IMR-90 (cell line): ENCODE measurements around the gene OR51F2. TPM values are rescaled to one million over a fixed set of nuclear protein-coding genes. Genes with fewer than 3 reads are reported as not detected.

Experiments
- ATAC-seq: fragments of 200-7000 bp; cut with Tn5 transposase; 2 replicates; pipeline ENCODE4 v1.9.1; 2020; ENCODE audit warnings: low read depth, mild to moderate bottlenecking, moderate library complexity
- BruUV-seq: library from RNA; stranded (reverse); fragments of 400-500 nt; replicated peaks from 2 replicates; lab custom pipeline; 2021; lab: Mats Ljungman, UMichigan
- CTCF ChIA-PET: fragments of 300-600 bp; formaldehyde crosslinking; extraction: SDS; loops from one replicate; lab custom pipeline; 2021; ENCODE audit warnings: antibody characterized with exemption; lab: Yijun Ruan, JAX
- POLR2A ChIA-PET: fragments of 300-600 bp; sonication (Branson Sonifier 250); formaldehyde crosslinking; loops from one replicate; lab custom pipeline; 2022; ENCODE audit warnings: antibody characterized with exemption; ENCODE audit not compliant: unreplicated experiment; lab: Charles Lee
- DNase-seq: peaks from one replicate; pipeline ENCODE4 v3.0.0; 2013
- H2AFZ ChIP-seq: replicated peaks from 2 replicates; pipeline ENCODE3; 2013; ENCODE audit warnings: low read length, mild to moderate bottlenecking; ENCODE audit not compliant: poor library complexity
- H2AK5ac ChIP-seq: 2 replicates; pipeline ENCODE4 v1.6.1; 2013; ENCODE audit warnings: low read depth, low read length, inconsistent platforms
- H2AK9ac ChIP-seq: replicated peaks from 2 replicates; pipeline ENCODE3; 2013; ENCODE audit warnings: mild to moderate bottlenecking, low read depth, low read length, moderate library complexity; ENCODE audit not compliant: poor library complexity
- H2BK120ac ChIP-seq: 2 replicates; pipeline ENCODE4 v1.6.1; 2013; ENCODE audit warnings: low read depth, low read length, inconsistent platforms
- H2BK15ac ChIP-seq: 3 replicates; pipeline ENCODE4 v1.6.1; 2013; ENCODE audit warnings: low read depth, low read length, inconsistent platforms
- H2BK20ac ChIP-seq: 2 replicates; pipeline ENCODE4 v1.6.1; 2013; ENCODE audit warnings: low read depth, mild to moderate bottlenecking, inconsistent platforms, low read length, moderate library complexity
- H2BK5ac ChIP-seq: 2 replicates; pipeline ENCODE4 v1.6.1; 2013; ENCODE audit warnings: mild to moderate bottlenecking, low read depth, low read length, inconsistent platforms; ENCODE audit not compliant: poor library complexity, severe bottlenecking
- H3K14ac ChIP-seq: replicated peaks from 2 replicates; pipeline ENCODE4 v1.6.1; 2013; ENCODE audit warnings: low read depth, low read length, inconsistent platforms
- H3K18ac ChIP-seq: 2 replicates; pipeline ENCODE4 v1.6.1; 2013; ENCODE audit warnings: low read depth, low read length, control low read depth
- H3K23ac ChIP-seq: 2 replicates; pipeline ENCODE4 v1.6.1; 2013; ENCODE audit warnings: low read depth, low read length, inconsistent platforms
- H3K27ac ChIP-seq: 2 replicates; pipeline ENCODE4 v1.5.1; 2013; ENCODE audit warnings: mild to moderate bottlenecking, control low read depth, low read length; ENCODE audit not compliant: insufficient read depth
- H3K27me3 ChIP-seq: 2 replicates; pipeline ENCODE4 v1.6.1; 2013; ENCODE audit warnings: low read length; ENCODE audit not compliant: control insufficient read depth, insufficient read depth
- H3K36me3 ChIP-seq: 2 replicates; pipeline ENCODE4 v1.6.1; 2013; ENCODE audit warnings: low read length, mixed read lengths; ENCODE audit not compliant: control insufficient read depth, insufficient read depth
- H3K4ac ChIP-seq: 2 replicates; pipeline ENCODE4 v1.6.1; 2013; ENCODE audit warnings: low read depth, low read length, inconsistent platforms
- H3K4me1 ChIP-seq: 2 replicates; pipeline ENCODE4 v1.6.1; 2013; ENCODE audit warnings: low read length, mixed read lengths; ENCODE audit not compliant: control insufficient read depth, insufficient read depth
- H3K4me2 ChIP-seq: 2 replicates; pipeline ENCODE4 v1.6.1; 2013; ENCODE audit warnings: low read depth, mild to moderate bottlenecking, control low read depth, low read length, moderate library complexity
- H3K4me3 ChIP-seq: 2 replicates; pipeline ENCODE4 v1.5.1; 2013; ENCODE audit warnings: low read depth, mild to moderate bottlenecking, control low read depth, low read length, moderate library complexity; ENCODE audit not compliant: insufficient read depth
- H3K56ac ChIP-seq: 2 replicates; pipeline ENCODE4 v1.6.1; 2013; ENCODE audit warnings: low read length, inconsistent platforms; ENCODE audit not compliant: insufficient read depth; ENCODE audit errors: extremely low read depth
- H3K79me1 ChIP-seq, 2 experiments: 2 replicates each; pipeline ENCODE4 v1.6.1; 2013; ENCODE audit warnings: low read length in 2 of 2, inconsistent platforms in 1 of 2, low read depth in 1 of 2
- H3K9ac ChIP-seq: 2 replicates; pipeline ENCODE4 v1.6.1; 2013; ENCODE audit warnings: low read depth, low read length, control low read depth
- H3K9me1 ChIP-seq: 2 replicates; pipeline ENCODE4 v1.6.1; 2013; ENCODE audit warnings: low read length, inconsistent platforms; ENCODE audit not compliant: insufficient read depth
- H3K9me3 ChIP-seq: 2 replicates; pipeline ENCODE4 v1.6.1; 2013; ENCODE audit warnings: low read length; ENCODE audit not compliant: control insufficient read depth, insufficient read depth
- H4K20me1 ChIP-seq: 2 replicates; pipeline ENCODE4 v1.6.1; 2013; ENCODE audit warnings: low read length, inconsistent platforms; ENCODE audit not compliant: insufficient read depth
- H4K5ac ChIP-seq: 2 replicates; pipeline ENCODE4 v1.6.1; 2013; ENCODE audit warnings: mild to moderate bottlenecking, low read depth, low read length, control low read depth
- H4K8ac ChIP-seq, 2 experiments: 2 replicates each; pipeline ENCODE4 v1.6.1; 2013; ENCODE audit warnings: low read depth in 2 of 2, low read length in 2 of 2, control low read depth in 1 of 2, inconsistent platforms in 1 of 2
- H4K91ac ChIP-seq: 2 replicates; pipeline ENCODE4 v1.6.1; 2013; ENCODE audit warnings: low read depth, low read length, inconsistent platforms; ENCODE audit not compliant: insufficient read depth
- CEBPB ChIP-seq: IDR thresholded peaks from 2 replicates; pipeline ENCODE4 v1.6.1; 2012; ENCODE audit warnings: low read depth, low read length, improper control_type of control experiment
- CTCF ChIP-seq: conservative IDR thresholded peaks from 2 replicates; pipeline ENCODE4 v1.5.1; 2012; ENCODE audit warnings: mild to moderate bottlenecking, low read depth, low read length, improper control_type of control experiment
- ELK1 ChIP-seq: fragments of 150-350 bp; IDR thresholded peaks from 2 replicates; pipeline ENCODE4 v1.6.1; 2016; ENCODE audit warnings: low read depth, mild to moderate bottlenecking, low read length, moderate library complexity, borderline replicate concordance
- FOS ChIP-seq: fragments of 150-350 bp; IDR thresholded peaks from 2 replicates; pipeline ENCODE4 v1.6.1; 2016; ENCODE audit warnings: low read depth, low read length
- MXI1 ChIP-seq: IDR thresholded peaks from 2 replicates; pipeline ENCODE4 v1.6.1; 2012; ENCODE audit warnings: low read depth, mild to moderate bottlenecking, low read length, moderate library complexity, borderline replicate concordance
- POLR2A ChIP-seq: IDR thresholded peaks from 2 replicates; pipeline ENCODE4 v1.6.1; 2012; ENCODE audit warnings: mild to moderate bottlenecking, low read depth, low read length
- RAD21 ChIP-seq: IDR thresholded peaks from 2 replicates; pipeline ENCODE4 v1.6.1; 2012; ENCODE audit warnings: low read length, improper control_type of control experiment
- RFX5 ChIP-seq: IDR thresholded peaks from 2 replicates; pipeline ENCODE4 v1.8.0; 2012; ENCODE audit warnings: low read depth, mild to moderate bottlenecking, low read length, moderate library complexity
- SMC3 ChIP-seq: fragments of 150-350 bp; IDR thresholded peaks from 2 replicates; pipeline ENCODE4 v1.6.1; 2016; ENCODE audit warnings: low read depth, mild to moderate bottlenecking, antibody characterized with exemption, low read length, moderate library complexity
- dilution Hi-C: fragments of 300-500 bp; cut with HindIII; formaldehyde crosslinking; loops from one replicate; pipeline ENCODE4 v1.14.3; 2018; ENCODE audit warnings: low sequenced_read_pairs; ENCODE audit not compliant: unreplicated experiment
- in situ Hi-C: fragments of 300-500 bp; cut with MboI; formaldehyde crosslinking; loops from 3 replicates; pipeline ENCODE4 v1.14.3; 2019; ENCODE audit warnings: low sequenced_read_pairs, inconsistent platforms, mixed read lengths
- intact Hi-C: fragments of 100-400 bp; cut with micrococcal nuclease; formaldehyde crosslinking; loops from 2 replicates; pipeline ENCODE4 v1.10.0; 2022
- polyA plus RNA-seq, 3 experiments: library from polyadenylated mRNA; depleted of rRNA; stranded (reverse); fragments of >200 nt; gene quantifications; 2 replicates each; pipeline ENCODE4 v1.2.3, GENCODE V29; 2012; ENCODE audit warnings: low replicate concordance in 1 of 3
- total RNA-seq: library from RNA; depleted of rRNA; stranded (reverse); fragments of >200 nt; gene quantifications from 2 replicates; pipeline ENCODE4 v1.2.3, GENCODE V29; 2012

The OR51F2 gene
- total and polyA plus RNA-seq, 2 of the 4 experiments (the other 2 are of a cell fraction): 0.18 TPM; not detected in 1

- Histone ChIP-seq H4K5ac (no peak overlapping the region), H4K91ac (no peak overlapping the region), H3K4me3 (no peak overlapping the region), H2BK15ac (no peak overlapping the region), H3K4ac (no peak overlapping the region), H3K23ac (no peak overlapping the region), H3K9ac (no peak overlapping the region), H3K27me3 (no peaks in the 10 kb centered on the region; the same call in 1 of the 2 replicates), H4K8ac (no peak overlapping the region), H2BK120ac (no peak overlapping the region), H2BK5ac (no peak overlapping the region), H3K36me3 (no peaks in the 10 kb centered on the region), H3K9me1 (no peaks in the 10 kb centered on the region), H3K79me1 (no peaks in the 10 kb centered on the region), H3K56ac (no peak overlapping the region), H3K14ac (no peak overlapping the region), H2AK9ac (no peak overlapping the region), H3K27ac (no peak overlapping the region), H2AK5ac (no peak overlapping the region), H2BK20ac (no peak overlapping the region), H4K20me1 (no peaks in the 10 kb centered on the region), H2AFZ (no peak overlapping the region), H3K18ac (no peak overlapping the region), H3K9me3 (no peaks in the 10 kb centered on the region), H3K4me2 (no peak overlapping the region), H3K4me1 (no peaks in the 10 kb centered on the region)
- intact Hi-C loops: loop anchor here (10.0 kb wide), 1 partner anchor 180 kb away; no protein-coding TSS in a partner anchor
- POLR2A ChIA-PET: no interaction called here
- dilution Hi-C loops: no loop called here
- no TSS peak for BruUV-seq
- DNase-seq (no peak), ATAC-seq (no peak)
- in situ Hi-C loops: no loop called here
- TF ChIP-seq FOS (no peak), POLR2A (no peak), CEBPB (no peak), MXI1 (no peak), CTCF (no peak), SMC3 (no peak), RAD21 (no peak), ELK1 (no peak), RFX5 (no peak)
- CTCF ChIA-PET: interaction anchor here (1.2 kb wide), 1 partner anchor 152 kb away, joined by 3 read pairs; no protein-coding TSS in a partner anchor
Measured at GRCh38 chr11:4825132-4825531, 4.0 kb downstream of the OR51F2 start.
